MM.1S (cell line): ENCODE data around the gene EXOSC10.
"Not testable (repeated sequence)": the region's sequence is repeated elsewhere in the genome, so short reads cannot be mapped to it uniquely, and the experiment has no call there.

Source experiments
- CTCF ChIP-seq: fragments of 300-600 bp; sonication (generic); IDR thresholded peaks from 2 replicates; pipeline ENCODE4 v1.5.1; 2016; ENCODE audit warnings: antibody characterized with exemption, low read length, mixed read lengths
- EZH2 ChIP-seq: fragments of 300-600 bp; sonication (generic); optimal IDR thresholded peaks from 2 replicates; pipeline ENCODE3; 2017; ENCODE audit warnings: low read depth, mild to moderate bottlenecking, antibody characterized with exemption, low read length, mixed read lengths
- EZH2phosphoT487 ChIP-seq: fragments of 300-600 bp; sonication (generic); IDR thresholded peaks from 2 replicates; pipeline ENCODE4 v1.6.1; 2018; ENCODE audit warnings: antibody characterized with exemption, low read length

- TF ChIP-seq EZH2, CTCF, EZH2phosphoT487: not testable (repeated sequence)
Observed at GRCh38 chr1:11063937-11064537, 35.6 kb downstream of the EXOSC10 start.
